ENCODE measurements around the gene CCDC9B.

DNA sequence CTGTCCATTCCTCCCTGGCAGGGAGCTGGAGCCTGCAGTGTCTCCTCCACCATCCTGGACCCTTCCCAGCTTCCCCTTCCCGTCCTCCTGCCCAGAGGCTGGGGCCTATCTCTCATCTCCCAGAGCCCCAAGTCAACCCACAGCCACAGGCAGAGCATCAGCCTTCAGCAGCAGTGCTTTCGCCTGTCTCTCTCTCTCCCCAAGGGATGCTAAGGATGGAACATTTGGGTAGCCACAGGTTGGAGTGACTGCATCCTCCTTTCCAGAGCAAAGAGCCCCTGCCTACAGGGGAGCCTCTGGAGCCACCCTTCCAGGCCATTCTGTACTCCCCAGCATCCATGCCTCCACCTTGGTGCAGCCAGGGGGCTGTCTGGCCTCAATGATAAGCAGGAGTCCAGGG lies 37.2 kb downstream of the CCDC9B start:
- TF ChIP-seq, protein P1, sequence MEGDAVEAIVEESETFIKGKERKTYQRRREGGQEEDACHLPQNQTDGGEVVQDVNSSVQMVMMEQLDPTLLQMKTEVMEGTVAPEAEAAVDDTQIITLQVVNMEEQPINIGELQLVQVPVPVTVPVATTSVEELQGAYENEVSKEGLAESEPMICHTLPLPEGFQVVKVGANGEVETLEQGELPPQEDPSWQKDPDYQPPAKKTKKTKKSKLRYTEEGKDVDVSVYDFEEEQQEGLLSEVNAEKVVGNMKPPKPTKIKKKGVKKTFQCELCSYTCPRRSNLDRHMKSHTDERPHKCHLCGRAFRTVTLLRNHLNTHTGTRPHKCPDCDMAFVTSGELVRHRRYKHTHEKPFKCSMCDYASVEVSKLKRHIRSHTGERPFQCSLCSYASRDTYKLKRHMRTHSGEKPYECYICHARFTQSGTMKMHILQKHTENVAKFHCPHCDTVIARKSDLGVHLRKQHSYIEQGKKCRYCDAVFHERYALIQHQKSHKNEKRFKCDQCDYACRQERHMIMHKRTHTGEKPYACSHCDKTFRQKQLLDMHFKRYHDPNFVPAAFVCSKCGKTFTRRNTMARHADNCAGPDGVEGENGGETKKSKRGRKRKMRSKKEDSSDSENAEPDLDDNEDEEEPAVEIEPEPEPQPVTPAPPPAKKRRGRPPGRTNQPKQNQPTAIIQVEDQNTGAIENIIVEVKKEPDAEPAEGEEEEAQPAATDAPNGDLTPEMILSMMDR (IDR thresholded peaks at IDR 0.05), result no peak
- no peak for TF ChIP-seq EZH2 (IDR thresholded peaks at IDR 0.05)
